ENCODE data around the gene MXRA7.

MXRA7 gene

GRCh38 chr17:76683921-76684745 is 26.6 kb downstream of the MXRA7 start:
- in situ Hi-C loops (cut with MboI; ENCODE audit: low pct_unique_long_range_greater_than_20kb, low sequenced_read_pairs), result no loop called here
- DNase-seq, result no peak

- in situ Hi-C loops (cut with MboI; ENCODE audit: low pct_unique_long_range_greater_than_20kb, low sequenced_read_pairs), result no loop called here
- no peak for DNase-seq
Observed at GRCh38 chr17:76683011-76683755, 27.6 kb downstream of the MXRA7 start.

- no peak for DNase-seq
- in situ Hi-C loops (cut with MboI; ENCODE audit: low pct_unique_long_range_greater_than_20kb, low sequenced_read_pairs), result no loop called here
Observed at GRCh38 chr17:76682296-76682695, 28.5 kb downstream of the MXRA7 start.

GRCh38 chr17:76681222-76682137 is 29.3 kb downstream of the MXRA7 start:
- peak; percentile 84 for DNase-seq
- in situ Hi-C loops (cut with MboI; ENCODE audit: low pct_unique_long_range_greater_than_20kb, low sequenced_read_pairs), result no loop called here

GRCh38 chr17:76679239-76679638 is 31.5 kb downstream of the MXRA7 start:
- in situ Hi-C loops (cut with MboI; ENCODE audit: low pct_unique_long_range_greater_than_20kb, low sequenced_read_pairs), result no loop called here
- no peak for DNase-seq

- in situ Hi-C loops (cut with MboI; ENCODE audit: low pct_unique_long_range_greater_than_20kb, low sequenced_read_pairs), result no loop called here
- no peak for DNase-seq
Observed at GRCh38 chr17:76678330-76678729, 32.4 kb downstream of the MXRA7 start.

GRCh38 chr17:76677406-76677805 is 33.4 kb downstream of the MXRA7 start:
- in situ Hi-C loops (cut with MboI; ENCODE audit: low pct_unique_long_range_greater_than_20kb, low sequenced_read_pairs), result no loop called here

GRCh38 chr17:76676629-76677028 is 34.1 kb downstream of the MXRA7 start:
- no peak for DNase-seq
- in situ Hi-C loops (cut with MboI; ENCODE audit: low pct_unique_long_range_greater_than_20kb, low sequenced_read_pairs), result no loop called here

More at GRCh38 chr17:76677406-76677805, 33.4 kb downstream of the MXRA7 start:
- DNase-seq, result no peak

GRCh38 chr17:76675648-76676047 is 35.1 kb downstream of the MXRA7 start:
- in situ Hi-C loops (cut with MboI; ENCODE audit: low pct_unique_long_range_greater_than_20kb, low sequenced_read_pairs), result no loop called here

GRCh38 chr17:76674600-76674999 is 36.2 kb downstream of the MXRA7 start:
- in situ Hi-C loops (cut with MboI; ENCODE audit: low pct_unique_long_range_greater_than_20kb, low sequenced_read_pairs), result no loop called here
- DNase-seq, result no peak

More at GRCh38 chr17:76675648-76676047, 35.1 kb downstream of the MXRA7 start:
- DNase-seq, result no peak

GRCh38 chr17:76673729-76674128 is 37.0 kb downstream of the MXRA7 start:
- DNase-seq, result no peak
- in situ Hi-C loops (cut with MboI; ENCODE audit: low pct_unique_long_range_greater_than_20kb, low sequenced_read_pairs), result no loop called here

- in situ Hi-C loops (cut with MboI; ENCODE audit: low pct_unique_long_range_greater_than_20kb, low sequenced_read_pairs), result no loop called here
Observed at GRCh38 chr17:76672892-76673291, 37.9 kb downstream of the MXRA7 start.

GRCh38 chr17:76672270-76672851 is 38.4 kb downstream of the MXRA7 start:
- in situ Hi-C loops (cut with MboI; ENCODE audit: low pct_unique_long_range_greater_than_20kb, low sequenced_read_pairs), result no loop called here
- no peak for DNase-seq

More at GRCh38 chr17:76672892-76673291, 37.9 kb downstream of the MXRA7 start:
- no peak for DNase-seq

- no peak for DNase-seq
- in situ Hi-C loops (cut with MboI; ENCODE audit: low pct_unique_long_range_greater_than_20kb, low sequenced_read_pairs), result no loop called here
Observed at GRCh38 chr17:76671912-76672262, 38.9 kb downstream of the MXRA7 start.

GRCh38 chr17:76671123-76671911 is 39.4 kb downstream of the MXRA7 start:
- in situ Hi-C loops (cut with MboI; ENCODE audit: low pct_unique_long_range_greater_than_20kb, low sequenced_read_pairs), result no loop called here
- peak; percentile 100 for DNase-seq

GRCh38 chr17:76670718-76671122 is 40.0 kb downstream of the MXRA7 start:
- DNase-seq, result no peak
- in situ Hi-C loops (cut with MboI; ENCODE audit: low pct_unique_long_range_greater_than_20kb, low sequenced_read_pairs), result no loop called here

- in situ Hi-C loops (cut with MboI; ENCODE audit: low pct_unique_long_range_greater_than_20kb, low sequenced_read_pairs), result no loop called here
- no peak for DNase-seq
Observed at GRCh38 chr17:76670020-76670717, 40.6 kb downstream of the MXRA7 start.
